GM12872 (cell line): ENCODE results near the gene GPR68.

Source experiments
- TF ChIP-seq, protein P1 (sequence below): IDR thresholded peaks from 3 replicates; pipeline ENCODE4 v1.5.1; 2011; ENCODE audit warnings: low read depth, mild to moderate bottlenecking, low read length, moderate library complexity; ENCODE audit not compliant: insufficient read depth

GPR68 gene

GRCh38 chr14:91280129-91280528, 35.6 kb upstream of the GPR68 start:
- TF ChIP-seq, protein P1, sequence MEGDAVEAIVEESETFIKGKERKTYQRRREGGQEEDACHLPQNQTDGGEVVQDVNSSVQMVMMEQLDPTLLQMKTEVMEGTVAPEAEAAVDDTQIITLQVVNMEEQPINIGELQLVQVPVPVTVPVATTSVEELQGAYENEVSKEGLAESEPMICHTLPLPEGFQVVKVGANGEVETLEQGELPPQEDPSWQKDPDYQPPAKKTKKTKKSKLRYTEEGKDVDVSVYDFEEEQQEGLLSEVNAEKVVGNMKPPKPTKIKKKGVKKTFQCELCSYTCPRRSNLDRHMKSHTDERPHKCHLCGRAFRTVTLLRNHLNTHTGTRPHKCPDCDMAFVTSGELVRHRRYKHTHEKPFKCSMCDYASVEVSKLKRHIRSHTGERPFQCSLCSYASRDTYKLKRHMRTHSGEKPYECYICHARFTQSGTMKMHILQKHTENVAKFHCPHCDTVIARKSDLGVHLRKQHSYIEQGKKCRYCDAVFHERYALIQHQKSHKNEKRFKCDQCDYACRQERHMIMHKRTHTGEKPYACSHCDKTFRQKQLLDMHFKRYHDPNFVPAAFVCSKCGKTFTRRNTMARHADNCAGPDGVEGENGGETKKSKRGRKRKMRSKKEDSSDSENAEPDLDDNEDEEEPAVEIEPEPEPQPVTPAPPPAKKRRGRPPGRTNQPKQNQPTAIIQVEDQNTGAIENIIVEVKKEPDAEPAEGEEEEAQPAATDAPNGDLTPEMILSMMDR: no peak

GRCh38 chr14:91279354-91279753, 34.9 kb upstream of the GPR68 start:
- TF ChIP-seq, protein P1: no peak

- TF ChIP-seq, protein P1: no peak
Observed at GRCh38 chr14:91278383-91278715, 33.8 kb upstream of the GPR68 start.

DNA sequence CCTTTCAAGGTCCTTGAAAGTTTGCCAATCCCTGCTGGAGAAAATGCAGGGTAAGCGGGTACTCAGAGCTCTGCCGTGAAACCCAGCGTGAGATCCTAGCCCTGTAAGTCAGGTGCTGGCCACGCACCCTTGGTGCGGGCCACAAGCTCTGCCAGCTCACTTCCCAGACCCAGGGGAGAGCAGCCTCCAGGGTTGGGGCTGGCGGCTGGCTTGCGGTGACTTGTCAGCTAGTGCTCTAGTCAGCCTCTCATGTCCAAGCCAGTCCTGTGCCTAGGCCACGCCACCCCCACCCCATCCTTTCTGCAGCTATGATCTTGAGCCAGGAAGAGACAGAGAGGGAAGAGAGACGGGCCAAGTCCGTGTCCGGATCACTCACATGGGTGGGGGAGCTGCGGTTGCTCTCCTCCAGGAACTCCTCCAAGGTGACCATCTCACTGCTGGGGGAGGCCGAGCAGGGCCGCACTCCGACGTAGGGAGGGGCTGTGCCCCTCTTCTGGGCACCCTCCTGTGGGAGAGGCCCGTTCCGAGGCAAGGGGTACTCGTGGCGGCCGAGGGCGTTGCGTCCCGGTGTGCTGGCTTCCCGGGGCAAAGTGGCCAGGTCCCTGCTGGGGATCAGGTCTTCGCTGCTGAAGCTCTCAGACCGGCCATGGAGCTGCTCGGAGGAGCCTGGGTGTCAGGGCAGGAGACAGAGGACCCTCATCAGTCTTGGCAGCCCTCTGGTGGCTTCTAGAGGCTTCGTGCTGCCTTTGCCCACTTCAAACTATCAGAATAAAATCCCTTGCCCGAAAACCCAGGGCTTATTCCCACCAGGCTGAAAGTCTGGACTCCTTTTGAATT, 33.3 kb upstream of the GPR68 start:
- TF ChIP-seq, protein P1: no peak

GRCh38 chr14:91274796-91275195, 30.3 kb upstream of the GPR68 start:
- TF ChIP-seq, protein P1: no peak

- TF ChIP-seq, protein P1: no peak
Observed at GRCh38 chr14:91273885-91274273, 29.4 kb upstream of the GPR68 start.

DNA sequence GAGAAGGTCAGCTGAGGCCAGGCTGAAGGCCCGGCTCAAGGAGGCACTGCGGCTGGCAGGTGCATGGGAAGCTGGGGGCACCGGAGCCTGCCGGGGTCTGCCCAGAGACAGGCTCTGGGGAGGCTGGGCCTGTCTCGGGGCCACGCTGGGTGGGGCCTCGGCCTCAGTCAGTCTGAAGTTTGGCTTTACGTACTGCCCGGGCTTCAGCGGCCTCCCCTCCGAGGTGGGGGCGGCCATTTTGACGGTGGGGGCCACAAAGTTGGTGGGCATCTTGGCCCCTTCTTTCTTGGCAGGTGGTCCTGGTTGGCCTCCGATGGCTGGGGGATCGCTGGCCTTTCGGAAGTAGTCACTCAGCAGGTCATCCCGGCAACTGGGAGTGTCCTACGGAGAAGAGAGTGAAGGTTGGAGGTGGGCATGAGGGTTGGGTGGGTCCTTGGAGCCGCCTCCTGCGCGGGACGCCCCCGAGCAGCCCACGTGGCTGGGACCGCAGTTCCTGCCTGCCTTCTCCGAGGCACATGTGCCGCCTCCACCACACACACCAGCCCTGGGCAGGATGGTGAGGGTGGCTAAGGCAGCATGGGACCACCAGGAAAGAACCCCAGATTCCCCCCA, 28.9 kb upstream of the GPR68 start:
- TF ChIP-seq, protein P1: no peak
